SK-N-SH (cell line): ENCODE data around the gene KIF21B. TPM values are rescaled to one million over a fixed set of nuclear protein-coding genes. Genes with fewer than 3 reads are reported as not detected.

Experiments used
- CTCF ChIA-PET: fragments of 300-600, 350-600 bp; formaldehyde crosslinking; extraction: SDS; loops from one replicate; lab custom pipeline; 2021; lab: Yijun Ruan, JAX
- POLR2A ChIA-PET: fragments of 350-600 bp; sonication (Branson Sonifier 250); formaldehyde crosslinking; extraction: SDS; loops from one replicate; lab custom pipeline; 2020; ENCODE audit warnings: antibody characterized with exemption, inconsistent platforms; lab: Yijun Ruan, JAX
- DNase-seq: peaks from one replicate; pipeline ENCODE4 v3.0.0; 2012
- H2AFZ ChIP-seq: fragments of 200-600 bp; sonication (generic); 2 replicates; pipeline ENCODE4 v1.8.1; 2016; ENCODE audit warnings: antibody characterized with exemption, mild to moderate bottlenecking, low read depth
- H3F3A ChIP-seq: fragments of 200-600 bp; sonication (generic); replicated peaks from 2 replicates; pipeline ENCODE3; 2016; ENCODE audit warnings: antibody characterized with exemption, mild to moderate bottlenecking; ENCODE audit not compliant: insufficient read depth
- H3K27ac ChIP-seq, 2 experiments: fragments of 200-500 bp in 1 of 2; fragments of 200-600 bp in 1 of 2; sonication (Bioruptor generic) in 1 of 2; sonication (generic), shearing (Covaris generic) in 1 of 2; 2 replicates each; pipeline versions ENCODE4 v1.5.1 to v1.6.1; 2014 to 2016; ENCODE audit warnings: low read depth in 2 of 2, inconsistent platforms in 1 of 2, low read length in 1 of 2, mild to moderate bottlenecking in 1 of 2, mixed read lengths in 1 of 2
- H3K27me3 ChIP-seq: fragments of 200-600 bp; sonication (generic), shearing (Covaris generic); 2 replicates; pipeline ENCODE4 v1.6.1; 2016; ENCODE audit warnings: mixed run types; ENCODE audit not compliant: insufficient read depth
- H3K36me3 ChIP-seq, 2 experiments: fragments of 200-500 bp in 1 of 2; fragments of 200-600 bp in 1 of 2; sonication (Bioruptor generic) in 1 of 2; sonication (generic) in 1 of 2; replicated peaks in 1 of 2; 2 replicates each; pipeline versions ENCODE3 to v1.5.1; 2014 to 2016; ENCODE audit warnings: low read length in 1 of 2, mild to moderate bottlenecking in 1 of 2; ENCODE audit not compliant: insufficient read depth in 2 of 2, control insufficient read depth in 1 of 2
- H3K4me1 ChIP-seq, 2 experiments: fragments of 200-500 bp in 1 of 2; fragments of 200-600 bp in 1 of 2; sonication (Bioruptor generic) in 1 of 2; sonication (generic), shearing (Covaris generic) in 1 of 2; 2 replicates each; pipeline versions ENCODE4 v1.5.1 to v1.6.1; 2014 to 2016; ENCODE audit warnings: low read depth in 1 of 2, low read length in 1 of 2, mixed run types in 1 of 2; ENCODE audit not compliant: insufficient read depth in 2 of 2, control insufficient read depth in 1 of 2
- H3K4me2 ChIP-seq: fragments of 200-600 bp; sonication (generic), shearing (Covaris generic); 2 replicates; pipeline ENCODE4 v1.6.1; 2017; ENCODE audit warnings: mixed run types
- H3K4me3 ChIP-seq, 2 experiments: fragments of 200-500 bp in 1 of 2; fragments of 200-600 bp in 1 of 2; sonication (Bioruptor generic) in 1 of 2; sonication (generic), shearing (Covaris generic) in 1 of 2; 2 replicates each; pipeline versions ENCODE4 v1.5.1 to v1.8.1; 2014 to 2016; ENCODE audit warnings: low read depth in 2 of 2, inconsistent platforms in 1 of 2, low read length in 1 of 2, mild to moderate bottlenecking in 1 of 2, mixed read lengths in 1 of 2, moderate library complexity in 1 of 2
- H3K79me2 ChIP-seq: fragments of 200-600 bp; sonication (generic); 2 replicates; pipeline ENCODE4 v1.8.1; 2017; ENCODE audit warnings: mild to moderate bottlenecking; ENCODE audit not compliant: insufficient read depth
- H3K9ac ChIP-seq: fragments of 200-600 bp; sonication (generic); 2 replicates; pipeline ENCODE4 v1.6.1; 2017; ENCODE audit warnings: mixed run types
- H3K9me2 ChIP-seq: fragments of 200-600 bp; sonication (generic); 2 replicates; pipeline ENCODE4 v1.6.1; 2017; ENCODE audit warnings: mixed run types
- H3K9me3 ChIP-seq: fragments of 200-600 bp; sonication (generic); 2 replicates; pipeline ENCODE4 v1.6.1; 2017; ENCODE audit warnings: mixed run types, mild to moderate bottlenecking, moderate library complexity
- H4K20me1 ChIP-seq: fragments of 200-600 bp; sonication (generic); 2 replicates; pipeline ENCODE4 v1.6.1; 2017; ENCODE audit warnings: mild to moderate bottlenecking, mixed run types; ENCODE audit not compliant: insufficient read depth
- CTCF ChIP-seq: fragments of 200-600 bp; sonication (generic); IDR thresholded peaks from 2 replicates; pipeline ENCODE4 v1.6.1; 2017; ENCODE audit warnings: antibody characterized with exemption, mild to moderate bottlenecking, moderate library complexity
- ELF1 ChIP-seq: IDR thresholded peaks from 2 replicates; pipeline ENCODE4 v1.4.0; 2012
- EP300 ChIP-seq, 2 experiments: IDR thresholded peaks; 2 replicates each; pipeline versions ENCODE4 v1.4.0 to v1.6.1; 2012; ENCODE audit warnings: borderline replicate concordance in 1 of 2, low read depth in 1 of 2, low read length in 1 of 2
- FOXJ3 ChIP-seq: sonication (generic); formaldehyde crosslinking; IDR thresholded peaks from 2 replicates; pipeline ENCODE4 v1.5.1; 2020; ENCODE audit warnings: mild to moderate bottlenecking, missing genetic modification reagents
- FOXM1 ChIP-seq: IDR thresholded peaks from 2 replicates; pipeline ENCODE4 v1.4.0; 2012; ENCODE audit warnings: low read depth, mild to moderate bottlenecking
- GABPA ChIP-seq: IDR thresholded peaks from 2 replicates; pipeline ENCODE4 v1.4.0; 2012; ENCODE audit warnings: low read depth, mild to moderate bottlenecking
- MAX ChIP-seq: IDR thresholded peaks from 2 replicates; pipeline ENCODE4 v1.4.0; 2012; ENCODE audit warnings: low read depth
- MEF2A ChIP-seq: IDR thresholded peaks from 2 replicates; pipeline ENCODE4 v1.4.0; 2012; ENCODE audit warnings: low read depth, borderline replicate concordance
- MXI1 ChIP-seq: IDR thresholded peaks from 2 replicates; pipeline ENCODE4 v1.6.1; 2012; ENCODE audit warnings: mild to moderate bottlenecking, low read depth, low read length, improper control_type of control experiment
- NFIC ChIP-seq: IDR thresholded peaks from 2 replicates; pipeline ENCODE4 v1.4.0; 2012; ENCODE audit warnings: borderline replicate concordance
- NRF1 ChIP-seq: IDR thresholded peaks from 2 replicates; pipeline ENCODE4 v1.6.1; 2012; ENCODE audit warnings: low read depth, mild to moderate bottlenecking, low read length
- POLR2AphosphoS5 ChIP-seq: IDR thresholded peaks from 2 replicates; pipeline ENCODE4 v1.6.1; 2012; ENCODE audit warnings: low read depth, low read length
- RAD21 ChIP-seq: IDR thresholded peaks from 2 replicates; pipeline ENCODE4 v1.6.1; 2012; ENCODE audit warnings: mild to moderate bottlenecking, low read length
- RFX5 ChIP-seq: IDR thresholded peaks from 2 replicates; pipeline ENCODE4 v1.6.1; 2012; ENCODE audit warnings: mild to moderate bottlenecking, improper control_type of control experiment, low read length
- TAF1 ChIP-seq: IDR thresholded peaks from 2 replicates; pipeline ENCODE4 v1.6.1; 2012; ENCODE audit warnings: low read depth, mild to moderate bottlenecking, low read length, moderate library complexity, borderline replicate concordance
- TCF12 ChIP-seq: IDR thresholded peaks from 2 replicates; pipeline ENCODE4 v1.4.0; 2012
- TEAD4 ChIP-seq: IDR thresholded peaks from 2 replicates; pipeline ENCODE4 v1.4.0; 2012; ENCODE audit warnings: mild to moderate bottlenecking, borderline replicate concordance; ENCODE audit not compliant: insufficient read depth
- USF1 ChIP-seq: IDR thresholded peaks from 2 replicates; pipeline ENCODE4 v1.4.0; 2012; ENCODE audit warnings: low read depth, borderline replicate concordance
- USF2 ChIP-seq: fragments of 150-350 bp; IDR thresholded peaks from 2 replicates; pipeline ENCODE4 v1.6.1; 2017; ENCODE audit warnings: antibody characterized with exemption, low read length, low read depth, borderline replicate concordance
- YY1 ChIP-seq: IDR thresholded peaks from 2 replicates; pipeline ENCODE4 v1.4.0; 2012; ENCODE audit warnings: low read depth, mild to moderate bottlenecking
- ZBTB33 ChIP-seq: IDR thresholded peaks from 2 replicates; pipeline ENCODE4 v1.4.0; 2012; ENCODE audit warnings: low read depth, borderline replicate concordance
- WGBS: methylation state at CpG from one replicate; pipeline ENCODE4 v1.1.6; 2017; ENCODE audit warnings: low lambda C conversion rate; 5-methylcytosine and 5-hydroxymethylcytosine counted together
- polyA plus RNA-seq, 3 experiments: library from polyadenylated mRNA; depleted of rRNA; stranded (reverse); fragments of >200 nt; gene quantifications; 2 replicates each; pipeline ENCODE4 v1.2.3, GENCODE V29; 2012

Gene KIF21B
- polyA plus RNA-seq, 1 of the 3 experiments (the other 2 are of a cell fraction): 0.26 TPM

GRCh38 chr1:200975458-200975857, 48.1 kb downstream of the KIF21B start:
- DNase-seq: no peak
- 97% methylated on average over 13 of the region's 13 CpGs for WGBS

GRCh38 chr1:200974711-200975110, 48.8 kb downstream of the KIF21B start:
- Histone ChIP-seq H3K79me2 (no peaks in the 10 kb centered on the region), H3K36me3 (no peaks in the 10 kb centered on the region), H3F3A (no peaks in the 10 kb centered on the region), H3K9ac (no peak overlapping the region), H3K9me3 (no peaks in the 10 kb centered on the region), H3K27me3 (no peaks in the 10 kb centered on the region), H2AFZ (no peak overlapping the region), H3K9me2 (no peaks in the 10 kb centered on the region), H3K4me1 (peaks cover 0 to 3% of the 10 kb centered on the region in 2 experiments; a peak in 1 of 4 replicates), H3K4me3 (no peak overlapping the region), H3K4me2 (no peak overlapping the region), H3K27ac (no peak overlapping the region), H4K20me1 (no peaks in the 10 kb centered on the region)
- ChIA-PET POLR2A (no interaction called here), CTCF (interaction anchor here (0.9 to 3.3 kb wide), 6 partner anchors 40 to 387 kb away, joined by 3 to 29 read pairs (median 3); no protein-coding TSS in a partner anchor)
- WGBS: 84% methylated on average over 4 of the region's 12 CpGs
- no peak for DNase-seq
- no peak for TF ChIP-seq NFIC
- no peak for TF ChIP-seq GABPA
- no peak for TF ChIP-seq EP300 (IDR thresholded peaks at IDR 0.05; ENCODE audit: borderline replicate concordance in 1 of 2, low read depth in 1 of 2, low read length in 1 of 2)
- TF ChIP-seq TAF1: no peak
- TF ChIP-seq POLR2AphosphoS5: no peak
- TF ChIP-seq ZBTB33: no peak
- no peak for TF ChIP-seq RAD21
- TF ChIP-seq TCF12: no peak
- TF ChIP-seq USF2: no peak
- TF ChIP-seq ELF1: no peak
- TF ChIP-seq FOXJ3 (CRISPR knock-in tag): no peak
- TF ChIP-seq NRF1: no peak
- TF ChIP-seq MEF2A: no peak
- no peak for TF ChIP-seq CTCF

More at GRCh38 chr1:200975458-200975857, 48.1 kb downstream of the KIF21B start:
- Histone ChIP-seq H3K9me3 (no peaks in the 10 kb centered on the region), H3K9ac (no peak overlapping the region), H3K9me2 (no peaks in the 10 kb centered on the region), H2AFZ (no peak overlapping the region), H3K36me3 (no peaks in the 10 kb centered on the region), H4K20me1 (no peaks in the 10 kb centered on the region), H3F3A (no peaks in the 10 kb centered on the region), H3K4me3 (no peak overlapping the region), H3K79me2 (no peaks in the 10 kb centered on the region), H3K27me3 (no peaks in the 10 kb centered on the region), H3K27ac (no peak overlapping the region), H3K4me1 (peaks cover 0 to 3% of the 10 kb centered on the region in 2 experiments; a peak in 1 of 4 replicates), H3K4me2 (no peak overlapping the region)
- ChIA-PET CTCF (interaction anchor here (0.9 to 3.3 kb wide), 7 partner anchors 39 to 386 kb away, joined by 3 to 29 read pairs (median 3); no protein-coding TSS in a partner anchor), POLR2A (no interaction called here)
- TF ChIP-seq YY1 (no peak), RFX5 (no peak), FOXM1 (no peak), MXI1 (no peak), USF2 (no peak), USF1 (no peak), TEAD4 (no peak), MEF2A (no peak), MAX (no peak), GABPA (no peak)
